Measurements from ENCODE around the gene GDI1. TPM values are rescaled to one million over a fixed set of nuclear protein-coding genes. Genes with fewer than 3 reads are reported as not detected.

GDI1 gene
- total RNA-seq, 3 donors from 2014 or later (not counting 1 experiment from before 2014, with no cell fraction given), result 138 to 174 (median 140) TPM

GRCh38 chrX:154462396-154462795 is 25.4 kb downstream of the GDI1 start:
- Mint-ChIP-seq H3K27me3 (ENCODE audit: low read depth in 2 of 2) (no peaks in the 10 kb centered on the region), H3K4me1 (peaks cover 2 to 14% of the 10 kb centered on the region in 2 donors), H3K4me3 (no peak overlapping the region), H3K27ac (no peak overlapping the region), H3K9me3 (no peaks in the 10 kb centered on the region), H3K36me3 (no peaks in the 10 kb centered on the region)
- DNase-seq (no peak), ATAC-seq (no peak)
- 92% methylated on average over 7 of the region's 8 CpGs for WGBS (ENCODE audit: insufficient coverage)
- no peak overlapping the region for H3K27ac ChIP-seq (ENCODE audit: low read length)
- H3K9me3 ChIP-seq (ENCODE audit: control insufficient read depth, insufficient read depth, low read length), result no peaks in the 10 kb centered on the region
- peaks cover 16% of the 10 kb centered on the region for H3K4me1 ChIP-seq (ENCODE audit: control insufficient read depth, insufficient read depth, low read length)
- intact Hi-C loops (cut with micrococcal nuclease), result no loop called here
- H3K27me3 ChIP-seq (ENCODE audit: control insufficient read depth, insufficient read depth, low read length), result no peaks in the 10 kb centered on the region
- no peak overlapping the region for H3K4me3 ChIP-seq (ENCODE audit: low read length)
- peaks cover 7% of the 10 kb centered on the region for H3K36me3 ChIP-seq (ENCODE audit: control insufficient read depth, insufficient read depth, low read length)
- TF ChIP-seq CTCF (IDR thresholded peaks at IDR 0.05), result no peak

GRCh38 chrX:154463611-154464220 is 26.8 kb downstream of the GDI1 start:
- Histone ChIP-seq H3K27ac (ENCODE audit: low read length) (no peak overlapping the region), H3K27me3 (ENCODE audit: control insufficient read depth, insufficient read depth, low read length) (no peaks in the 10 kb centered on the region), H3K4me1 (ENCODE audit: control insufficient read depth, insufficient read depth, low read length) (peaks cover 12% of the 10 kb centered on the region), H3K4me3 (ENCODE audit: low read length) (no peak overlapping the region), H3K9me3 (ENCODE audit: control insufficient read depth, insufficient read depth, low read length) (no peaks in the 10 kb centered on the region), H3K36me3 (ENCODE audit: control insufficient read depth, insufficient read depth, low read length) (peaks cover 9% of the 10 kb centered on the region)
- no peaks in the 10 kb centered on the region for H3K36me3 Mint-ChIP-seq
- H3K27ac Mint-ChIP-seq, result no peak overlapping the region
- DNase-seq (no peak), ATAC-seq (no peak)
- 94% methylated on average over 35 of the region's 36 CpGs for WGBS (ENCODE audit: insufficient coverage)
- no peak overlapping the region for H3K4me3 Mint-ChIP-seq
- peaks cover 0 to 11% of the 10 kb centered on the region in 2 donors for H3K4me1 Mint-ChIP-seq
- TF ChIP-seq CTCF (IDR thresholded peaks at IDR 0.05), result no peak
- H3K27me3 Mint-ChIP-seq (ENCODE audit: low read depth in 2 of 2), result no peaks in the 10 kb centered on the region
- intact Hi-C loops (cut with micrococcal nuclease), result no loop called here
- H3K9me3 Mint-ChIP-seq, result no peaks in the 10 kb centered on the region

GRCh38 chrX:154464806-154465365 is 27.9 kb downstream of the GDI1 start:
- H3K4me3 Mint-ChIP-seq, result no peak overlapping the region
- H3K27ac Mint-ChIP-seq, result no peak overlapping the region
- peaks cover under 1% of the 10 kb centered on the region for H3K4me1 ChIP-seq (ENCODE audit: control insufficient read depth, insufficient read depth, low read length)
- H3K27ac ChIP-seq (ENCODE audit: low read length), result no peak overlapping the region
- 96% methylated on average over 27 of the region's 28 CpGs for WGBS (ENCODE audit: insufficient coverage)
- no peaks in the 10 kb centered on the region for H3K27me3 Mint-ChIP-seq (ENCODE audit: low read depth in 2 of 2)
- peaks cover 9% of the 10 kb centered on the region for H3K36me3 ChIP-seq (ENCODE audit: control insufficient read depth, insufficient read depth, low read length)
- H3K36me3 Mint-ChIP-seq, result no peaks in the 10 kb centered on the region
- H3K4me1 Mint-ChIP-seq, result peaks cover 0 to 10% of the 10 kb centered on the region in 2 donors
- intact Hi-C loops (cut with micrococcal nuclease), result no loop called here
- H3K4me3 ChIP-seq (ENCODE audit: low read length), result no peak overlapping the region
- H3K27me3 ChIP-seq (ENCODE audit: control insufficient read depth, insufficient read depth, low read length), result no peaks in the 10 kb centered on the region
- ATAC-seq (no peak), DNase-seq (no peak)
- no peaks in the 10 kb centered on the region for H3K9me3 ChIP-seq (ENCODE audit: control insufficient read depth, insufficient read depth, low read length)
- TF ChIP-seq CTCF (IDR thresholded peaks at IDR 0.05), result no peak
- no peaks in the 10 kb centered on the region for H3K9me3 Mint-ChIP-seq

DNA sequence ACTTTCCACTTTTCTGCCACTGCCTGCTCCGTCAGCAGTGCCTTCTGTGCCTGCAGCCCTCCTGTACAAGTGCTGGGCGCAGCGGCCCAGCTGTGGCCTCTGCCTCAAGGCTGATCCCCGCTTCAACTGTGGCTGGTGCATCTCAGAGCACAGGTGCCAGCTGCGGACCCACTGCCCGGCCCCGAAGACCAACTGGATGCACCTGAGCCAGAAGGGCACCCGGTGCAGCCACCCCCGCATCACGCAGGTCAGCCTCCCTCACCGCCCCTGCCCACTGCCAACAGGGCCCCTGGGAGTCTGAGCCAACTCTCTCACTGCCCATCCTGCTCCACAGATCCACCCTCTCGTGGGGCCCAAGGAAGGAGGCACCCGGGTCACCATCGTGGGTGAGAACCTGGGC is 28.6 kb downstream of the GDI1 start:
- H3K27ac Mint-ChIP-seq, result no peak overlapping the region
- no peak for DNase-seq
- H3K36me3 Mint-ChIP-seq, result no peaks in the 10 kb centered on the region
- WGBS (ENCODE audit: insufficient coverage), result 95% methylated on average over 14 of the region's 14 CpGs
- Histone ChIP-seq H3K27me3 (ENCODE audit: control insufficient read depth, insufficient read depth, low read length) (no peaks in the 10 kb centered on the region), H3K36me3 (ENCODE audit: control insufficient read depth, insufficient read depth, low read length) (peaks cover 14% of the 10 kb centered on the region), H3K4me1 (ENCODE audit: control insufficient read depth, insufficient read depth, low read length) (no peaks in the 10 kb centered on the region), H3K27ac (ENCODE audit: low read length) (no peak overlapping the region), H3K9me3 (ENCODE audit: control insufficient read depth, insufficient read depth, low read length) (no peaks in the 10 kb centered on the region), H3K4me3 (ENCODE audit: low read length) (no peak overlapping the region)
- H3K4me1 Mint-ChIP-seq, result peaks cover 0 to 4% of the 10 kb centered on the region in 2 donors
- no peak for ATAC-seq
- H3K9me3 Mint-ChIP-seq, result no peaks in the 10 kb centered on the region
- TF ChIP-seq CTCF (IDR thresholded peaks at IDR 0.05), result no peak
- intact Hi-C loops (cut with micrococcal nuclease), result no loop called here
- H3K27me3 Mint-ChIP-seq (ENCODE audit: low read depth in 2 of 2), result no peaks in the 10 kb centered on the region
- no peak overlapping the region for H3K4me3 Mint-ChIP-seq

All from natural killer cell (primary cell).